HepG2 (cell line): Measurements from ENCODE around the gene INPP5K.

Experiments
- CBX2 ChIP-seq, 2 experiments: fragments of 200-600 bp in 1 of 2; sonication (generic); formaldehyde crosslinking in 1 of 2; IDR thresholded peaks; 2 replicates each; pipeline versions ENCODE4 v1.7.0 to v1.8.1; 2018 to 2022; ENCODE audit warnings: low read depth in 2 of 2, low read length in 1 of 2, mild to moderate bottlenecking in 1 of 2, missing genetic modification reagents in 1 of 2
- CTCF ChIP-seq: sonication (generic); formaldehyde crosslinking; IDR thresholded peaks from 2 replicates; pipeline ENCODE4 v1.5.0; 2020; ENCODE audit warnings: mild to moderate bottlenecking, missing genetic modification reagents, moderate library complexity
- DPF2 ChIP-seq: sonication (generic); formaldehyde crosslinking; IDR thresholded peaks from 2 replicates; pipeline ENCODE4 v1.4.0; 2020; ENCODE audit warnings: mild to moderate bottlenecking, low read depth, missing genetic modification reagents, borderline replicate concordance
- GMEB2 ChIP-seq: IDR thresholded peaks from 2 replicates; pipeline ENCODE4 v1.6.1; 2016; ENCODE audit warnings: missing biosample characterization, missing genetic modification reagents, low read depth
- IKZF1 ChIP-seq: fragments of 450-650 bp; IDR thresholded peaks from 2 replicates; pipeline ENCODE4 v1.7.1; 2016
- PHF8 ChIP-seq: sonication (generic); formaldehyde crosslinking; IDR thresholded peaks from 2 replicates; pipeline ENCODE4 v1.5.0; 2020; ENCODE audit warnings: missing genetic modification reagents
- RAD21 ChIP-seq: fragments of 450-650 bp; formaldehyde crosslinking; IDR thresholded peaks from 2 replicates; pipeline ENCODE4 v1.5.0; 2020; ENCODE audit warnings: mild to moderate bottlenecking
- SNAPC4 ChIP-seq: sonication (generic); formaldehyde crosslinking; IDR thresholded peaks from 2 replicates; pipeline ENCODE4 v1.4.0; 2020; ENCODE audit warnings: mild to moderate bottlenecking, missing genetic modification reagents
- STAT6 ChIP-seq: sonication (generic); formaldehyde crosslinking; IDR thresholded peaks from 2 replicates; pipeline ENCODE4 v1.4.0; 2020; ENCODE audit warnings: missing genetic modification reagents, mild to moderate bottlenecking, borderline replicate concordance
- TFAP4 ChIP-seq: sonication (generic); IDR thresholded peaks from 2 replicates; pipeline ENCODE4 v1.6.1; 2016; ENCODE audit warnings: low read depth, borderline replicate concordance
- ZNF232 ChIP-seq: sonication (generic); formaldehyde crosslinking; IDR thresholded peaks from 2 replicates; pipeline ENCODE4 v1.4.0; 2020; ENCODE audit warnings: missing genetic modification reagents, borderline replicate concordance

- TF ChIP-seq GMEB2 (CRISPR knock-in tag), result no peak
- no peak for TF ChIP-seq RAD21 (CRISPR knock-in tag)
- TF ChIP-seq CBX2 (IDR thresholded peaks at IDR 0.05; ENCODE audit: low read depth, low read length), result no peak
- TF ChIP-seq CBX2 (CRISPR knock-in tag; IDR thresholded peaks at IDR 0.05; ENCODE audit: low read depth), result no peak
- no peak for TF ChIP-seq SNAPC4
- no peak for TF ChIP-seq TFAP4
- TF ChIP-seq CTCF, result no peak
- no peak for TF ChIP-seq IKZF1
- no peak for TF ChIP-seq STAT6 (CRISPR knock-in tag)
- TF ChIP-seq DPF2 (CRISPR knock-in tag), result no peak
- no peak for TF ChIP-seq PHF8
- TF ChIP-seq ZNF232 (CRISPR knock-in tag), result no peak
Measured at GRCh38 chr17:1521086-1521640, 4.8 kb upstream of the INPP5K start.
